ENCODE data around the gene ZNF536. TPM values are rescaled to one million over a fixed set of nuclear protein-coding genes. Genes with fewer than 3 reads are reported as not detected.

ZNF536 gene
- total and polyA plus RNA-seq, 8 donors: 0.44 to 13.4 (median 1.1) TPM; not detected in 1

GRCh38 chr19:30446850-30447552 is 74.8 kb downstream of the ZNF536 start:
- DNase-seq: peak in 1 of 2 donors; percentile 43
- peaks cover 0 to 42% (median 0%) of the 10 kb centered on the region in 3 donors for H3K27me3 ChIP-seq
- TF ChIP-seq POLR2A (IDR thresholded peaks at IDR 0.05): no peak
- TF ChIP-seq POLR2AphosphoS5 (IDR thresholded peaks at IDR 0.05): no peak
- no peak for TF ChIP-seq CTCF (IDR thresholded peaks at IDR 0.05)
- TF ChIP-seq EP300 (IDR thresholded peaks at IDR 0.05): no peak
- no peak overlapping the region for H3K4me3 ChIP-seq
- WGBS, 5 donors: 52 to 59% (median 55%) methylated on average over 10 of the region's 10 CpGs
- peaks cover 0 to 10% (median 0%) of the 10 kb centered on the region in 4 donors for H3K4me1 ChIP-seq
- intact Hi-C loops (cut with DNase I; ENCODE audit: low total_unique reads): no loop called here
- peaks cover 0 to 6% (median 2%) of the 10 kb centered on the region in 4 donors for H3K9me3 ChIP-seq
- H3K36me3 ChIP-seq: peaks cover 0 to 11% (median 0%) of the 10 kb centered on the region in 4 donors
- no peak overlapping the region for H3K27ac ChIP-seq

- no peak overlapping the region for H3K4me3 ChIP-seq
- intact Hi-C loops (cut with DNase I; ENCODE audit: low total_unique reads): no loop called here
- 71 to 86% (median 76%) methylated on average over 4 of the region's 4 CpGs for WGBS, 5 donors
These were observed 75.3 kb downstream of the ZNF536 start for GRCh38 chr19:30447553-30447870.

GRCh38 chr19:30448386-30449077 is 76.3 kb downstream of the ZNF536 start:
- H3K4me3 ChIP-seq: no peak overlapping the region

More at GRCh38 chr19:30447553-30447870, 75.3 kb downstream of the ZNF536 start:
- Histone ChIP-seq H3K27ac (no peak overlapping the region), H3K36me3 (peaks cover 0 to 11% (median 0%) of the 10 kb centered on the region in 4 donors), H3K27me3 (peaks cover 0 to 42% (median 0%) of the 10 kb centered on the region in 3 donors), H3K4me1 (peaks cover 0 to 10% (median 0%) of the 10 kb centered on the region in 4 donors), H3K9me3 (peaks cover 0 to 6% (median 2%) of the 10 kb centered on the region in 4 donors)
- TF ChIP-seq CTCF (IDR thresholded peaks at IDR 0.05) (no peak), EP300 (IDR thresholded peaks at IDR 0.05) (no peak), POLR2A (IDR thresholded peaks at IDR 0.05) (no peak), POLR2AphosphoS5 (IDR thresholded peaks at IDR 0.05) (no peak)
- no peak for DNase-seq

More at GRCh38 chr19:30448386-30449077, 76.3 kb downstream of the ZNF536 start:
- Histone ChIP-seq H3K9me3 (peaks cover 0 to 6% (median 2%) of the 10 kb centered on the region in 4 donors), H3K36me3 (peaks cover 0 to 11% (median 0%) of the 10 kb centered on the region in 4 donors), H3K4me1 (peaks cover 0 to 10% (median 0%) of the 10 kb centered on the region in 4 donors), H3K27me3 (peaks cover 0 to 42% (median 0%) of the 10 kb centered on the region in 3 donors), H3K27ac (no peak overlapping the region)
- TF ChIP-seq POLR2A (IDR thresholded peaks at IDR 0.05) (no peak), POLR2AphosphoS5 (IDR thresholded peaks at IDR 0.05) (no peak), CTCF (IDR thresholded peaks at IDR 0.05) (no peak), EP300 (IDR thresholded peaks at IDR 0.05) (no peak)
- WGBS, 5 donors: 39 to 52% (median 46%) methylated on average over 9 of the region's 9 CpGs
- DNase-seq: peak in 1 of 2 donors; percentile 47
- intact Hi-C loops (cut with DNase I; ENCODE audit: low total_unique reads): no loop called here
